Aorta (tissue), 5 donors: Measurements from ENCODE around the gene RPN2. TPM values are rescaled to one million over a fixed set of nuclear protein-coding genes. Genes with fewer than 3 reads are reported as not detected.
"Not testable (repeated sequence)": the region's sequence is repeated elsewhere in the genome, so short reads cannot be mapped to it uniquely, and the experiment has no call there.

ENCODE experiments used
- ATAC-seq: fragments of 200-7000 bp; cut with Tn5 transposase; one replicate; pipeline ENCODE4 v1.9.1; 2022; ENCODE audit warnings: moderate library complexity; ENCODE audit not compliant: low FRiP score
- DNase-seq, 2 donors: peaks; one replicate each; pipeline ENCODE4 v3.0.0-alpha.2; 2020
- H3K27ac ChIP-seq, 2 donors: one replicate each; pipeline ENCODE4 v1.5.1; 2013; ENCODE audit warnings: low read length in 2 of 2, mild to moderate bottlenecking in 2 of 2, moderate library complexity in 2 of 2, control low read depth in 1 of 2, inconsistent platforms in 1 of 2, low read depth in 1 of 2
- H3K27me3 ChIP-seq, 2 donors: one replicate each; pipeline ENCODE4 v1.6.1; 2013; ENCODE audit warnings: control low read depth in 1 of 2, low read length in 1 of 2, mild to moderate bottlenecking in 1 of 2, moderate library complexity in 1 of 2; ENCODE audit not compliant: insufficient read depth in 2 of 2, control insufficient read depth in 1 of 2
- H3K36me3 ChIP-seq, 2 donors: one replicate each; pipeline ENCODE4 v1.6.1; 2013; ENCODE audit warnings: control low read depth in 1 of 2, low read length in 1 of 2, mild to moderate bottlenecking in 1 of 2; ENCODE audit not compliant: insufficient read depth in 2 of 2, control insufficient read depth in 1 of 2
- H3K4me1 ChIP-seq, 2 donors: one replicate each; pipeline ENCODE4 v1.6.1; 2013; ENCODE audit warnings: low read length in 2 of 2, control low read depth in 1 of 2, mild to moderate bottlenecking in 1 of 2, moderate library complexity in 1 of 2; ENCODE audit not compliant: insufficient read depth in 2 of 2, control insufficient read depth in 1 of 2
- H3K4me3 ChIP-seq, 2 donors: one replicate each; pipeline ENCODE4 v1.5.1; 2013; ENCODE audit warnings: low read length in 2 of 2, control low read depth in 1 of 2, mild to moderate bottlenecking in 1 of 2
- H3K9me3 ChIP-seq: one replicate; pipeline ENCODE4 v1.6.1; 2013; ENCODE audit warnings: mild to moderate bottlenecking, low read length; ENCODE audit not compliant: control insufficient read depth
- WGBS, 2 donors: extraction: QIAGEN DNeasy Blood & Tissue Kit; methylation state at CpG; one replicate each; pipeline ENCODE4 v1.1.7; 2013; 5-methylcytosine and 5-hydroxymethylcytosine counted together
- intact Hi-C, 2 donors: fragments of 100-400 bp; cut with DNase I; formaldehyde crosslinking; loops; one replicate each; pipeline versions ENCODE4 v1.14.2 to v1.15.0; 2022
- long read RNA-seq, 2 donors: library from polyadenylated mRNA; unstranded; transcript quantifications; one replicate each; pipeline ENCODE4 v2.0.0, GENCODE V29; 2020 to 2021
- polyA plus RNA-seq, 2 donors: library from polyadenylated mRNA; stranded (reverse); fragments of 200-250 nt; gene quantifications; one replicate each; pipeline ENCODE4 v1.2.3, GENCODE V29; 2013
- total RNA-seq, 2 donors: library from RNA; stranded (reverse); fragmentation: NEBNext Ultra II Directional; extraction: Animal tissue kit (Norgen Biotek cat#: 25700); gene quantifications; one replicate each; pipeline ENCODE4 v1.2.1, GENCODE V29; 2021
- donor health status: healthy with polysubstance abuse.
- donor health status: Bipolar disorder and iron deficiency.
- donor health status: DM: no; HTN: no; CAD: no.
- donor health status: DM: no; HTN: no; CAD: no.
- donor health status: DM: yes; HTN: yes; CAD: no.

RPN2 gene
- total RNA-seq (100 to 1,000 TPM; 125 to 137 TPM), polyA plus RNA-seq (100 to 1,000 TPM in 1 of 2 donors, 10 to 100 TPM in 1; 47.2 to 117 TPM)
- long read RNA-seq, donor 1, transcript RPN2-201 (17 exons, 2,515 nt) = major isoform, 1,140 of 1,493 reads
- long read RNA-seq, donor 1, partial matches to known transcripts = 134 of 1,493 reads
- long read RNA-seq, donor 1, other reads (novel, unspliced or antisense) = 219 of 1,493 reads
- long read RNA-seq, donor 2, transcript RPN2-201 (17 exons, 2,515 nt) = major isoform, 155 of 199 reads
- long read RNA-seq, donor 2, partial matches to known transcripts = 15 of 199 reads
- long read RNA-seq, donor 2, other reads (novel, unspliced or antisense) = 29 of 199 reads

- WGBS, 2 donors = 0 to 1% methylated on average over 79 to 80 of the region's 80 CpGs
- peak within 1 kb of the TSS; percentile 65 to 91 for H3K4me3 ChIP-seq
- ATAC-seq (peak; percentile 99), DNase-seq (peak; percentile 99)
- intact Hi-C loops = no loop called here
- H3K4me1 ChIP-seq = peaks cover 0 to 4% of the 10 kb centered on the region in 2 donors
- peak within 1 kb of the TSS; percentile 83 to 98 for H3K27ac ChIP-seq
- no peaks in the 10 kb centered on the region for H3K9me3 ChIP-seq
- H3K27me3 ChIP-seq = no peaks in the 10 kb centered on the region
- no peaks in the 10 kb centered on the region for H3K36me3 ChIP-seq
These were observed at the start of gene RPN2, which contains the start of gene MROH8 for GRCh38 chr20:37178839-37179682. TSS of gene RPN2 (plus strand) at chr20:37179330. CDS start at chr20:37179357, 27 bp downstream. TSS of gene MROH8 (minus strand) at chr20:37179548.

GRCh38 chr20:37131486-37131885 lies 47.6 kb upstream of the RPN2 start:
- no peak for ATAC-seq
- no peak overlapping the region for H3K27ac ChIP-seq
- H3K9me3 ChIP-seq = no peaks in the 10 kb centered on the region
- H3K4me1 ChIP-seq = no peaks in the 10 kb centered on the region
- no peak for DNase-seq
- WGBS, 2 donors = 60 to 65% methylated on average over 3 of the region's 3 CpGs
- no peak overlapping the region for H3K4me3 ChIP-seq
- no peaks in the 10 kb centered on the region for H3K36me3 ChIP-seq
- intact Hi-C loops = no loop called here
- no peaks in the 10 kb centered on the region for H3K27me3 ChIP-seq

GRCh38 chr20:37133952-37134351 lies 45.2 kb upstream of the RPN2 start:
- Histone ChIP-seq H3K4me1 (no peaks in the 10 kb centered on the region), H3K27ac (no peak overlapping the region), H3K9me3 (no peaks in the 10 kb centered on the region), H3K4me3 (no peak overlapping the region), H3K27me3 (no peaks in the 10 kb centered on the region), H3K36me3 (no peaks in the 10 kb centered on the region)
- 92 to 94% methylated on average over 2 of the region's 2 CpGs for WGBS, 2 donors
- no peak for DNase-seq
- intact Hi-C loops = no loop called here
- ATAC-seq = no peak

GRCh38 chr20:37137547-37137946 lies 41.6 kb upstream of the RPN2 start:
- no peak for ATAC-seq
- Histone ChIP-seq H3K4me3 (no peak overlapping the region), H3K36me3 (no peaks in the 10 kb centered on the region), H3K4me1 (no peaks in the 10 kb centered on the region), H3K9me3 (no peaks in the 10 kb centered on the region), H3K27me3 (no peaks in the 10 kb centered on the region), H3K27ac (no peak overlapping the region)
- 93 to 94% methylated on average over 4 of the region's 4 CpGs for WGBS, 2 donors
- intact Hi-C loops = no loop called here
- DNase-seq = no peak

- ATAC-seq (no peak), DNase-seq (no peak)
- Histone ChIP-seq H3K36me3 (peaks cover 0 to 1% of the 10 kb centered on the region in 2 donors), H3K27ac (no peak overlapping the region), H3K4me3 (no peak overlapping the region), H3K27me3 (no peaks in the 10 kb centered on the region), H3K9me3 (no peaks in the 10 kb centered on the region), H3K4me1 (no peaks in the 10 kb centered on the region)
- intact Hi-C loops = no loop called here
- WGBS, 2 donors = 82 to 83% methylated on average over 3 of the region's 3 CpGs
These were observed 36.4 kb upstream of the RPN2 start for GRCh38 chr20:37142708-37143107.

GRCh38 chr20:37144856-37145404 lies 34.2 kb upstream of the RPN2 start:
- ATAC-seq (no peak), DNase-seq (no peak)
- intact Hi-C loops = no loop called here
- Histone ChIP-seq H3K27ac (no peak overlapping the region), H3K27me3 (no peaks in the 10 kb centered on the region), H3K9me3 (no peaks in the 10 kb centered on the region), H3K4me3 (no peak overlapping the region), H3K36me3 (peaks cover 0 to 1% of the 10 kb centered on the region in 2 donors), H3K4me1 (no peaks in the 10 kb centered on the region)
- WGBS, 2 donors = 92 to 93% methylated on average over 8 of the region's 8 CpGs

- H3K27ac ChIP-seq = no peak overlapping the region
- WGBS, 2 donors = 96 to 97% methylated on average over 6 of the region's 6 CpGs
These were observed 31.9 kb upstream of the RPN2 start for GRCh38 chr20:37147250-37147649.

GRCh38 chr20:37150864-37151263 lies 28.3 kb upstream of the RPN2 start:
- H3K27ac ChIP-seq, H3K4me1 ChIP-seq, H3K27me3 ChIP-seq, H3K4me3 ChIP-seq, H3K9me3 ChIP-seq, H3K36me3 ChIP-seq, intact Hi-C loops, DNase-seq, ATAC-seq: not testable (repeated sequence)
- 95 to 96% methylated on average over 28 to 33 of the region's 33 CpGs for WGBS, 2 donors

More at GRCh38 chr20:37147250-37147649, 31.9 kb upstream of the RPN2 start:
- Histone ChIP-seq H3K36me3 (peaks cover 0 to 1% of the 10 kb centered on the region in 2 donors), H3K27me3 (no peaks in the 10 kb centered on the region), H3K9me3 (no peaks in the 10 kb centered on the region), H3K4me3 (no peak overlapping the region), H3K4me1 (no peaks in the 10 kb centered on the region)
- no peak for ATAC-seq
- intact Hi-C loops = no loop called here
- no peak for DNase-seq
